ENCODE data around the gene RAP2B.

DNA sequence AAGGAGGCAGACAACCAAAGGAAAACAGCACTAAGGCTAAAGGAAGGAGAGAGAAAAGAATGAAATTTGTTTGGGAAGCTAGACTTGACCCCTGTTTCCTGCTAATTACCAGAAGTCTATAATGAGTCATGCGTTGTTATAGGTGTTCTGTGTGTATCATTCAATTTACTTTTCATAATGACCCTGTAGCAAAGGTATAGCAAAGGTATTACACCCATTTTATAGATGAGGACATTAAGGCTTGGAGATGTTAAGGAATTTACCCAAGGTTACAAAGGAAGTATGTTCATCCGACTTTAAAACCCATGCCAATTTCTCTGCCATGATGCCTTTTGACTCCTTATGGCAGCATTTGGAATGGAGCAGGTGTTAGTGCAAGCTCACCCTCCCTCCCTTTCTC, 54.9 kb downstream of the RAP2B start:
- TF ChIP-seq, protein P1, sequence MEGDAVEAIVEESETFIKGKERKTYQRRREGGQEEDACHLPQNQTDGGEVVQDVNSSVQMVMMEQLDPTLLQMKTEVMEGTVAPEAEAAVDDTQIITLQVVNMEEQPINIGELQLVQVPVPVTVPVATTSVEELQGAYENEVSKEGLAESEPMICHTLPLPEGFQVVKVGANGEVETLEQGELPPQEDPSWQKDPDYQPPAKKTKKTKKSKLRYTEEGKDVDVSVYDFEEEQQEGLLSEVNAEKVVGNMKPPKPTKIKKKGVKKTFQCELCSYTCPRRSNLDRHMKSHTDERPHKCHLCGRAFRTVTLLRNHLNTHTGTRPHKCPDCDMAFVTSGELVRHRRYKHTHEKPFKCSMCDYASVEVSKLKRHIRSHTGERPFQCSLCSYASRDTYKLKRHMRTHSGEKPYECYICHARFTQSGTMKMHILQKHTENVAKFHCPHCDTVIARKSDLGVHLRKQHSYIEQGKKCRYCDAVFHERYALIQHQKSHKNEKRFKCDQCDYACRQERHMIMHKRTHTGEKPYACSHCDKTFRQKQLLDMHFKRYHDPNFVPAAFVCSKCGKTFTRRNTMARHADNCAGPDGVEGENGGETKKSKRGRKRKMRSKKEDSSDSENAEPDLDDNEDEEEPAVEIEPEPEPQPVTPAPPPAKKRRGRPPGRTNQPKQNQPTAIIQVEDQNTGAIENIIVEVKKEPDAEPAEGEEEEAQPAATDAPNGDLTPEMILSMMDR (IDR thresholded peaks at IDR 0.05), result no peak
- TF ChIP-seq EZH2 (IDR thresholded peaks at IDR 0.05; ENCODE audit: borderline replicate concordance, insufficient read depth, low read depth, low read length, poor library complexity, severe bottlenecking), result no peak

Data from B cell (primary cell).